Measurements from ENCODE around the gene TARBP1. TPM values are rescaled to one million over a fixed set of nuclear protein-coding genes. Genes with fewer than 3 reads are reported as not detected.
A peak's percentile ranks its signal among the peaks of the same experiment; 100 is the strongest.

The TARBP1 gene
- total and polyA plus RNA-seq, 12 donors = 4.6 to 49.9 (median 9.0) TPM

DNA sequence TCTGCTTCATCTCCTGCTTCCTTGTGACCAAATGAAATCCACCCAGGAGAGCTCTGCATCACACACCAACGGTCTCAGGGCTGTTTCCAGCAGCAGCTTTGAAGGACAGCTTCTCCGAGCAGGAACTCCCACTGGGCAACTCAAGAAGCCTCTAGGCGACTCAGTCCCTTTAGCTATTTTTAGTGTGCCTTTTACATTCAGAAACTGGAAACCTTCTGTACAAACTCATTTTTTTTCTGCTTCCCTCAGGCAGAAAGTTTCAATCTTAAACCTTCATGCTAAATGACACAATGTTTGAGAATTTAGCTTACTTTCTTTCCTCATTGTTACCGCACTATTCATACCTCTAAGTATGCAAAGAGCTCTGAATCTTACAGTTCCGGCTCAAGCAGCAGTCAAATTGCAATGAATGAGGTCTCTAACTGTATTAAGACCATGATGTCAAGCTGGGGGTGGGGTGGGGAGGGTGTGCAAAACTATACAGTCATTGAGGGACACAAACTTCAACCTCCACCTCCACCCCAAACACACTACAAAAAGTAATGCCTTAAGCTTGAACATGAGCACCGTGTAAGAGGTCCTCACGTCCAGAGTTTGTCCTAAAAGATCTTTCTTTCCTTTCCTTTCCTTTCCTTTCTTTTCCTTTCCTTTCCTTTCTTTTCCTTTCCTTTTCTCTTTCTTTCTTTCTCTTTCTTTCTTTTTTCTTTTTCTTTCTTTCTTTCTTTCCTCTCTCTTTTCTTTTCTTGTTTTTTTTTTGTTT lies 16.4 kb upstream of the TARBP1 start:
- H3K36me3 ChIP-seq = no peaks in the 10 kb centered on the region
- TF ChIP-seq, protein P1, sequence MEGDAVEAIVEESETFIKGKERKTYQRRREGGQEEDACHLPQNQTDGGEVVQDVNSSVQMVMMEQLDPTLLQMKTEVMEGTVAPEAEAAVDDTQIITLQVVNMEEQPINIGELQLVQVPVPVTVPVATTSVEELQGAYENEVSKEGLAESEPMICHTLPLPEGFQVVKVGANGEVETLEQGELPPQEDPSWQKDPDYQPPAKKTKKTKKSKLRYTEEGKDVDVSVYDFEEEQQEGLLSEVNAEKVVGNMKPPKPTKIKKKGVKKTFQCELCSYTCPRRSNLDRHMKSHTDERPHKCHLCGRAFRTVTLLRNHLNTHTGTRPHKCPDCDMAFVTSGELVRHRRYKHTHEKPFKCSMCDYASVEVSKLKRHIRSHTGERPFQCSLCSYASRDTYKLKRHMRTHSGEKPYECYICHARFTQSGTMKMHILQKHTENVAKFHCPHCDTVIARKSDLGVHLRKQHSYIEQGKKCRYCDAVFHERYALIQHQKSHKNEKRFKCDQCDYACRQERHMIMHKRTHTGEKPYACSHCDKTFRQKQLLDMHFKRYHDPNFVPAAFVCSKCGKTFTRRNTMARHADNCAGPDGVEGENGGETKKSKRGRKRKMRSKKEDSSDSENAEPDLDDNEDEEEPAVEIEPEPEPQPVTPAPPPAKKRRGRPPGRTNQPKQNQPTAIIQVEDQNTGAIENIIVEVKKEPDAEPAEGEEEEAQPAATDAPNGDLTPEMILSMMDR (IDR thresholded peaks at IDR 0.05) = no peak
- H3K4me1 ChIP-seq = peaks cover 4 to 34% (median 21%) of the 10 kb centered on the region in 9 donors
- H3K27me3 ChIP-seq = no peaks in the 10 kb centered on the region
- peak overlapping the region in 4 of 10 donors; percentile 7 to 51 (median 46) for H3K27ac ChIP-seq
- intact Hi-C loops (cut with DNase I) = loop anchor here in 8 of 10 donors (2.0 to 10.0 kb wide), 16 partner anchors 37 to 593 kb away; partner anchors contain the start of gene IRF2BP2 (in 1 of the 8)
- no peak overlapping the region for H3K4me3 ChIP-seq
- no peaks in the 10 kb centered on the region for H3K9me3 ChIP-seq
- DNase-seq (no peak), ATAC-seq (no peak)
- WGBS, 2 donors = 54 to 56% methylated on average over 7 of the region's 7 CpGs

DNA sequence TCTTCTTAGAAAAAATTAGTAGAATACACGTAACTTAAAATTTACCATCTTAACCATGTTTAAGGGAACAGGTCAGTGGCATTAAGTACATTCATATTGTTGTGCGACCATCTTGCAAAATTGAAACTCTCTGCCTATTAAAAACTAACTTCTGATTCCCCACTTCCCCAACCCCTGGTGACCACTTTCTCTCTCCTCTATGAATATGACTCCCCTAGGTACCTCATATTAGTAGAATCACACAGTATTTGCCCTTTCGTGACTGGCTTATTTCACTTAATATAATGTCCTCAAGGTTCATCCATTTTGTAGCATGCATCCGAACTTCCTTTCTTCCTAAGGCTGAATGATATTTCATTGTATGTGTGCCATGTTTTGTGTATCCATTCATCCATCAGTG lies 15.1 kb upstream of the TARBP1 start:
- no peak for ATAC-seq
- DNase-seq = no peak
- Histone ChIP-seq H3K4me1 (peaks cover 0 to 20% (median 7%) of the 10 kb centered on the region in 9 donors), H3K4me3 (no peak overlapping the region), H3K36me3 (no peaks in the 10 kb centered on the region), H3K9me3 (no peaks in the 10 kb centered on the region), H3K27ac (no peak overlapping the region), H3K27me3 (no peaks in the 10 kb centered on the region)
- TF ChIP-seq, protein P1 (IDR thresholded peaks at IDR 0.05) = no peak
- intact Hi-C loops (cut with DNase I) = loop anchor here in 5 of 10 donors (2.0 to 10.0 kb wide), 6 partner anchors 211 to 595 kb away; no protein-coding TSS in a partner anchor
- WGBS, 2 donors = 95 to 97% methylated on average over 4 of the region's 4 CpGs

DNA sequence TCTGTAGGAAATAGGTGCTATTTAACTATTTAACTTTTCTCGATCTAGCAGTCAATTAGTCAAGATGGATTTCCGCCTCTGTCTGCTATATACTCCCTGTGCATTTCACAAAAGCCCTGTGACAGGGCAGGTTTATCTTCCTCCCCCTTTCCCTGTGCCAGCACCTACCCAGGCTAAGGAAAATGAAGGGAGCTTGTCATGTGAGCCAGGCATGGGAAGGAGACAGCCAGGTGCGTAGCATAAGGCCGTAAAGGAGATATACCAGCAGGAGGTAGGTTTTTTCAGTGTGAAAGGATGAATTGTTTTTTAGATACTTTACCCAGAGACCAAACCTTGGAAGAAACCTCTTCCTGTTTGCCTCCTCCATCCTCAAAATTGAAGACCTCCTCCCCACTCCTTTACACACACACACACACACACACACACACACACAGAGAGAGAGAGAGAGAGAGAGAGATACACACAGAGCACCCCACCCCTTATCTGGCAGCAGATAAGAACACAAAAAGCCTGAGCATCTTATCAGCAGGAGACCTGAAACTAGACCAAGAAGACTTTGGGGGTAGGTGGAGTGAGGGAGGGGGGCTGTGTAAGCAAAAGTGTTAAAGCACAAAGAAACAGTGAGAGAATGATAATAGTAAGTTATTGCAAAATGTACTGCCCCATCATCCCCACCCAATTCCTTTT lies 12.0 kb upstream of the TARBP1 start:
- no peaks in the 10 kb centered on the region for H3K36me3 ChIP-seq
- WGBS, 2 donors = 80 to 95% methylated on average over 4 of the region's 4 CpGs
- no peak overlapping the region for H3K4me3 ChIP-seq
- no peak overlapping the region for H3K27ac ChIP-seq
- TF ChIP-seq, protein P1 (IDR thresholded peaks at IDR 0.05) = no peak
- H3K27me3 ChIP-seq = no peaks in the 10 kb centered on the region
- intact Hi-C loops (cut with DNase I) = loop anchor here in 4 of 10 donors (10.0 kb wide), 5 partner anchors 214 to 504 kb away; no protein-coding TSS in a partner anchor
- H3K4me1 ChIP-seq = peaks cover 3 to 25% (median 12%) of the 10 kb centered on the region in 9 donors
- ATAC-seq (no peak), DNase-seq (no peak)
- no peaks in the 10 kb centered on the region for H3K9me3 ChIP-seq

DNA sequence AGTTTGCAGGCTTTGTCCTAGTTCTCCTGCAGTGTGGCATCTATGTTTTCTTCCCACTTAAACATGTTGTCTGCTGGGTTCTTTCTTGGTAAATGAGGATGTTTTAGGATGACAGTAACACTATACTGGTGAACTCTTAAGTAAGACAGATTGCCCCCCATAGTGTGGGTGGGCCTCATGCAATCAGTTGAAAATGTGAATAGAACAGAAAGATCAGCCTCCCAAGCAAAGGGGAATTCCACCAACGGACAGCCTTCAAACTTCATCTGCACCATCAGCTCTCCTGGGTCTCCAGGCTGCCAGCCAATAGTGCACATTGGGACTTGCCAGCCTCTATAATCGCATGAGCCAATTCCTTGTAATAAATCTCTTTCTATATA lies 10.7 kb upstream of the TARBP1 start:
- Histone ChIP-seq H3K4me1 (peaks cover 3 to 17% (median 9%) of the 10 kb centered on the region in 9 donors), H3K4me3 (no peak overlapping the region), H3K36me3 (no peaks in the 10 kb centered on the region), H3K9me3 (no peaks in the 10 kb centered on the region), H3K27ac (no peak overlapping the region), H3K27me3 (no peaks in the 10 kb centered on the region)
- TF ChIP-seq, protein P1 (IDR thresholded peaks at IDR 0.05) = no peak
- ATAC-seq (no peak), DNase-seq (no peak)
- WGBS, 2 donors = 88 to 94% methylated on average over 2 of the region's 2 CpGs
- intact Hi-C loops (cut with DNase I) = loop anchor here in 8 of 10 donors (2.0 to 10.0 kb wide), 9 partner anchors 215 to 925 kb away; no protein-coding TSS in a partner anchor

Measured in heart right ventricle (tissue), 16 donors.